SK-N-SH (cell line): ENCODE measurements around the gene STAC3. TPM values are rescaled to one million over a fixed set of nuclear protein-coding genes. Genes with fewer than 3 reads are reported as not detected.

Source experiments
- CTCF ChIA-PET: fragments of 300-600, 350-600 bp; formaldehyde crosslinking; extraction: SDS; loops from one replicate; lab custom pipeline; 2021; lab: Yijun Ruan, JAX
- POLR2A ChIA-PET: fragments of 350-600 bp; sonication (Branson Sonifier 250); formaldehyde crosslinking; extraction: SDS; loops from one replicate; lab custom pipeline; 2020; ENCODE audit warnings: antibody characterized with exemption, inconsistent platforms; lab: Yijun Ruan, JAX
- DNase-seq: peaks from one replicate; pipeline ENCODE4 v3.0.0; 2012
- H2AFZ ChIP-seq: fragments of 200-600 bp; sonication (generic); 2 replicates; pipeline ENCODE4 v1.8.1; 2016; ENCODE audit warnings: antibody characterized with exemption, mild to moderate bottlenecking, low read depth
- H3F3A ChIP-seq: fragments of 200-600 bp; sonication (generic); replicated peaks from 2 replicates; pipeline ENCODE3; 2016; ENCODE audit warnings: antibody characterized with exemption, mild to moderate bottlenecking; ENCODE audit not compliant: insufficient read depth
- H3K27ac ChIP-seq, 2 experiments: fragments of 200-500 bp in 1 of 2; fragments of 200-600 bp in 1 of 2; sonication (Bioruptor generic) in 1 of 2; sonication (generic), shearing (Covaris generic) in 1 of 2; 2 replicates each; pipeline versions ENCODE4 v1.5.1 to v1.6.1; 2014 to 2016; ENCODE audit warnings: low read depth in 2 of 2, inconsistent platforms in 1 of 2, low read length in 1 of 2, mild to moderate bottlenecking in 1 of 2, mixed read lengths in 1 of 2
- H3K27me3 ChIP-seq: fragments of 200-600 bp; sonication (generic), shearing (Covaris generic); 2 replicates; pipeline ENCODE4 v1.6.1; 2016; ENCODE audit warnings: mixed run types; ENCODE audit not compliant: insufficient read depth
- H3K36me3 ChIP-seq, 2 experiments: fragments of 200-500 bp in 1 of 2; fragments of 200-600 bp in 1 of 2; sonication (Bioruptor generic) in 1 of 2; sonication (generic) in 1 of 2; replicated peaks in 1 of 2; 2 replicates each; pipeline versions ENCODE3 to v1.5.1; 2014 to 2016; ENCODE audit warnings: low read length in 1 of 2, mild to moderate bottlenecking in 1 of 2; ENCODE audit not compliant: insufficient read depth in 2 of 2, control insufficient read depth in 1 of 2
- H3K4me1 ChIP-seq, 2 experiments: fragments of 200-500 bp in 1 of 2; fragments of 200-600 bp in 1 of 2; sonication (Bioruptor generic) in 1 of 2; sonication (generic), shearing (Covaris generic) in 1 of 2; 2 replicates each; pipeline versions ENCODE4 v1.5.1 to v1.6.1; 2014 to 2016; ENCODE audit warnings: low read depth in 1 of 2, low read length in 1 of 2, mixed run types in 1 of 2; ENCODE audit not compliant: insufficient read depth in 2 of 2, control insufficient read depth in 1 of 2
- H3K4me2 ChIP-seq: fragments of 200-600 bp; sonication (generic), shearing (Covaris generic); 2 replicates; pipeline ENCODE4 v1.6.1; 2017; ENCODE audit warnings: mixed run types
- H3K4me3 ChIP-seq, 2 experiments: fragments of 200-500 bp in 1 of 2; fragments of 200-600 bp in 1 of 2; sonication (Bioruptor generic) in 1 of 2; sonication (generic), shearing (Covaris generic) in 1 of 2; 2 replicates each; pipeline versions ENCODE4 v1.5.1 to v1.8.1; 2014 to 2016; ENCODE audit warnings: low read depth in 2 of 2, inconsistent platforms in 1 of 2, low read length in 1 of 2, mild to moderate bottlenecking in 1 of 2, mixed read lengths in 1 of 2, moderate library complexity in 1 of 2
- H3K79me2 ChIP-seq: fragments of 200-600 bp; sonication (generic); 2 replicates; pipeline ENCODE4 v1.8.1; 2017; ENCODE audit warnings: mild to moderate bottlenecking; ENCODE audit not compliant: insufficient read depth
- H3K9ac ChIP-seq: fragments of 200-600 bp; sonication (generic); 2 replicates; pipeline ENCODE4 v1.6.1; 2017; ENCODE audit warnings: mixed run types
- H3K9me2 ChIP-seq: fragments of 200-600 bp; sonication (generic); 2 replicates; pipeline ENCODE4 v1.6.1; 2017; ENCODE audit warnings: mixed run types
- H3K9me3 ChIP-seq: fragments of 200-600 bp; sonication (generic); 2 replicates; pipeline ENCODE4 v1.6.1; 2017; ENCODE audit warnings: mixed run types, mild to moderate bottlenecking, moderate library complexity
- H4K20me1 ChIP-seq: fragments of 200-600 bp; sonication (generic); 2 replicates; pipeline ENCODE4 v1.6.1; 2017; ENCODE audit warnings: mild to moderate bottlenecking, mixed run types; ENCODE audit not compliant: insufficient read depth
- CTCF ChIP-seq: fragments of 200-600 bp; sonication (generic); IDR thresholded peaks from 2 replicates; pipeline ENCODE4 v1.6.1; 2017; ENCODE audit warnings: antibody characterized with exemption, mild to moderate bottlenecking, moderate library complexity
- FOXM1 ChIP-seq: IDR thresholded peaks from 2 replicates; pipeline ENCODE4 v1.4.0; 2012; ENCODE audit warnings: low read depth, mild to moderate bottlenecking
- JUND ChIP-seq: IDR thresholded peaks from 2 replicates; pipeline ENCODE4 v1.4.0; 2012
- NRF1 ChIP-seq: IDR thresholded peaks from 2 replicates; pipeline ENCODE4 v1.6.1; 2012; ENCODE audit warnings: low read depth, mild to moderate bottlenecking, low read length
- RAD21 ChIP-seq: IDR thresholded peaks from 2 replicates; pipeline ENCODE4 v1.6.1; 2012; ENCODE audit warnings: mild to moderate bottlenecking, low read length
- RCOR1 ChIP-seq: fragments of 150-350 bp; IDR thresholded peaks from 2 replicates; pipeline ENCODE4 v1.6.1; 2017; ENCODE audit warnings: antibody characterized with exemption, low read length
- RFX5 ChIP-seq: IDR thresholded peaks from 2 replicates; pipeline ENCODE4 v1.6.1; 2012; ENCODE audit warnings: mild to moderate bottlenecking, improper control_type of control experiment, low read length
- RXRA ChIP-seq: IDR thresholded peaks from 2 replicates; pipeline ENCODE4 v1.4.0; 2012; ENCODE audit warnings: low read depth, mild to moderate bottlenecking, borderline replicate concordance
- SIN3A ChIP-seq: IDR thresholded peaks from 2 replicates; pipeline ENCODE4 v1.6.1; 2012; ENCODE audit warnings: low read depth, mild to moderate bottlenecking, low read length, moderate library complexity, borderline replicate concordance
- SMC3 ChIP-seq: IDR thresholded peaks from 2 replicates; pipeline ENCODE4 v1.6.1; 2012; ENCODE audit warnings: low read depth, low read length, improper control_type of control experiment
- TCF12 ChIP-seq: IDR thresholded peaks from 2 replicates; pipeline ENCODE4 v1.4.0; 2012
- TEAD4 ChIP-seq: IDR thresholded peaks from 2 replicates; pipeline ENCODE4 v1.4.0; 2012; ENCODE audit warnings: mild to moderate bottlenecking, borderline replicate concordance; ENCODE audit not compliant: insufficient read depth
- USF2 ChIP-seq: fragments of 150-350 bp; IDR thresholded peaks from 2 replicates; pipeline ENCODE4 v1.6.1; 2017; ENCODE audit warnings: antibody characterized with exemption, low read length, low read depth, borderline replicate concordance
- ZBTB33 ChIP-seq: IDR thresholded peaks from 2 replicates; pipeline ENCODE4 v1.4.0; 2012; ENCODE audit warnings: low read depth, borderline replicate concordance
- WGBS: methylation state at CpG from one replicate; pipeline ENCODE4 v1.1.6; 2017; ENCODE audit warnings: low lambda C conversion rate; 5-methylcytosine and 5-hydroxymethylcytosine counted together
- polyA plus RNA-seq, 3 experiments: library from polyadenylated mRNA; depleted of rRNA; stranded (reverse); fragments of >200 nt; gene quantifications; 2 replicates each; pipeline ENCODE4 v1.2.3, GENCODE V29; 2012

Gene STAC3
- polyA plus RNA-seq, 1 of the 3 experiments (the other 2 are of a cell fraction), result 0.76 TPM

- peaks cover 20% of the 10 kb centered on the region; the same call in 1 of the 2 replicates for H3K27me3 ChIP-seq
- no peaks in the 10 kb centered on the region for H3K9me3 ChIP-seq
- peaks cover 0 to 6% of the 10 kb centered on the region in 2 experiments; a peak in 1 of 4 replicates for H3K4me1 ChIP-seq
- no peaks in the 10 kb centered on the region for H3K9me2 ChIP-seq
- CTCF ChIA-PET, result interaction anchor here (1.1 to 31.5 kb wide), 5 partner anchors 13 to 230 kb away, joined by 5 to 937 read pairs (median 6); partner anchors contain the start of genes INHBE and NXPH4
- DNase-seq, result no peak
- H2AFZ ChIP-seq, result no peak overlapping the region
- TF ChIP-seq CTCF, result peak; percentile 37
- no peak for TF ChIP-seq ZBTB33
- TF ChIP-seq, all 33 proteins: peak for 1
- H4K20me1 ChIP-seq, result no peaks in the 10 kb centered on the region
- POLR2A ChIA-PET, result interaction anchor here (0.6 kb wide), 1 partner anchor 16 kb away, joined by 3 read pairs; no protein-coding TSS in a partner anchor
- H3K36me3 ChIP-seq, result no peaks in the 10 kb centered on the region
- 84% methylated on average over 21 of the region's 61 CpGs for WGBS
- no peak overlapping the region for H3K9ac ChIP-seq
- peaks cover 6% of the 10 kb centered on the region for H3K79me2 ChIP-seq
- no peaks in the 10 kb centered on the region for H3F3A ChIP-seq
- no peak overlapping the region for H3K27ac ChIP-seq
- H3K4me2 ChIP-seq, result no peak overlapping the region
- no peak overlapping the region; a peak in 1 of 4 replicates for H3K4me3 ChIP-seq
Observed at GRCh38 chr12:57224973-57225679, 25.9 kb downstream of the STAC3 start.

GRCh38 chr12:57224278-57224972 is 26.6 kb downstream of the STAC3 start:
- no peak overlapping the region for H3K9ac ChIP-seq
- H3K36me3 ChIP-seq, result no peaks in the 10 kb centered on the region
- no peaks in the 10 kb centered on the region for H3K9me3 ChIP-seq
- no peaks in the 10 kb centered on the region for H4K20me1 ChIP-seq
- CTCF ChIA-PET, result interaction anchor here (1.1 to 31.5 kb wide), 4 partner anchors 12 to 231 kb away, joined by 5 to 937 read pairs (median 138); partner anchors contain the start of genes INHBE and NXPH4
- no peaks in the 10 kb centered on the region for H3K79me2 ChIP-seq
- H3K4me3 ChIP-seq, result no peak overlapping the region; a peak in 1 of 4 replicates
- H3K27ac ChIP-seq, result no peak overlapping the region
- POLR2A ChIA-PET, result interaction anchor here (0.6 kb wide), 1 partner anchor 17 kb away, joined by 3 read pairs; no protein-coding TSS in a partner anchor
- DNase-seq, result no peak
- WGBS, result 94% methylated on average over 20 of the region's 30 CpGs
- H3K4me1 ChIP-seq, result peaks cover 0 to 7% of the 10 kb centered on the region in 2 experiments; a peak in 1 of 4 replicates
- H2AFZ ChIP-seq, result no peak overlapping the region
- H3K27me3 ChIP-seq, result peaks cover 27% of the 10 kb centered on the region; the same call in 1 of the 2 replicates
- no peak overlapping the region for H3K4me2 ChIP-seq
- no peaks in the 10 kb centered on the region for H3F3A ChIP-seq
- no peaks in the 10 kb centered on the region for H3K9me2 ChIP-seq
- no peak for TF ChIP-seq ZBTB33
- no peak for TF ChIP-seq RXRA
- no peak for TF ChIP-seq USF2
- TF ChIP-seq FOXM1, result no peak
- no peak for TF ChIP-seq NRF1
- no peak for TF ChIP-seq RAD21
- TF ChIP-seq RCOR1, result no peak
- TF ChIP-seq TEAD4, result no peak
- no peak for TF ChIP-seq SMC3
- no peak for TF ChIP-seq JUND
- no peak for TF ChIP-seq TCF12
- no peak for TF ChIP-seq CTCF
- no peak for TF ChIP-seq SIN3A
- no peak for TF ChIP-seq RFX5
